Measurements from ENCODE around the gene RTP5. TPM values are rescaled to one million over a fixed set of nuclear protein-coding genes. Genes with fewer than 3 reads are reported as not detected.

Gene RTP5
- total and polyA plus RNA-seq, 11 donors, result not detected

DNA sequence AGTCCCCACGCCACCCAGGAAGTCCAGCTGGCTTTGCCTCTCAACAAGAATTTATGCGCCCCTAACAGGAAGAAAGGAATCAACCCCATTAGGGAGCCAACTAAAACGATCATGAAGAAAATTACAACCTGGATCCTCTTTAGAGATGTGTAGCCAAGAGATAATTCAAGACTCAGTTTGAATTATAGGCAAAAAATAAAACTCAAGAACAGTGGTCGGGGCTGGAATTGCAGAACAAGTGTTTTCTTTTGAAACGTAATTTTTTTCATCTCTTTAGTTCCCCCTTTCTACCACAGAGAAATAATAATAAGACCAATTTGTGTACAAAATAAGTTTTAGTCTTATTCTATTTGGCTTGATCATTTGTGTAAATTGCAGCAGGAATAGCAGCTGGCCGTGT is 33.2 kb upstream of the RTP5 start:
- DNase-seq, result no peak

GRCh38 chr2:241837197-241837965 is 32.1 kb upstream of the RTP5 start:
- H3K27me3 ChIP-seq, result peaks cover 0 to 2% (median 0%) of the 10 kb centered on the region in 9 donors
- intact Hi-C loops (cut with DNase I), result no loop called here
- H3K4me1 ChIP-seq, result peaks cover 0 to 4% (median 0%) of the 10 kb centered on the region in 12 donors
- no peak for TF ChIP-seq POLR2A (IDR thresholded peaks at IDR 0.05)
- TF ChIP-seq, protein P1, sequence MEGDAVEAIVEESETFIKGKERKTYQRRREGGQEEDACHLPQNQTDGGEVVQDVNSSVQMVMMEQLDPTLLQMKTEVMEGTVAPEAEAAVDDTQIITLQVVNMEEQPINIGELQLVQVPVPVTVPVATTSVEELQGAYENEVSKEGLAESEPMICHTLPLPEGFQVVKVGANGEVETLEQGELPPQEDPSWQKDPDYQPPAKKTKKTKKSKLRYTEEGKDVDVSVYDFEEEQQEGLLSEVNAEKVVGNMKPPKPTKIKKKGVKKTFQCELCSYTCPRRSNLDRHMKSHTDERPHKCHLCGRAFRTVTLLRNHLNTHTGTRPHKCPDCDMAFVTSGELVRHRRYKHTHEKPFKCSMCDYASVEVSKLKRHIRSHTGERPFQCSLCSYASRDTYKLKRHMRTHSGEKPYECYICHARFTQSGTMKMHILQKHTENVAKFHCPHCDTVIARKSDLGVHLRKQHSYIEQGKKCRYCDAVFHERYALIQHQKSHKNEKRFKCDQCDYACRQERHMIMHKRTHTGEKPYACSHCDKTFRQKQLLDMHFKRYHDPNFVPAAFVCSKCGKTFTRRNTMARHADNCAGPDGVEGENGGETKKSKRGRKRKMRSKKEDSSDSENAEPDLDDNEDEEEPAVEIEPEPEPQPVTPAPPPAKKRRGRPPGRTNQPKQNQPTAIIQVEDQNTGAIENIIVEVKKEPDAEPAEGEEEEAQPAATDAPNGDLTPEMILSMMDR (IDR thresholded peaks at IDR 0.05), result no peak
- no peaks in the 10 kb centered on the region for H3K36me3 ChIP-seq
- no peaks in the 10 kb centered on the region for H3K9me3 ChIP-seq
- H3K27ac ChIP-seq, result no peak overlapping the region
- H3K4me3 ChIP-seq, result no peak overlapping the region
- ATAC-seq (no peak), DNase-seq (no peak)
- WGBS, 4 donors, result 52 to 64% (median 60%) methylated on average over 13 of the region's 13 CpGs

More for the DNA sequence above, 33.2 kb upstream of the RTP5 start:
- Histone ChIP-seq H3K27ac (no peak overlapping the region), H3K9me3 (no peaks in the 10 kb centered on the region), H3K27me3 (peaks cover 0 to 6% (median 0%) of the 10 kb centered on the region in 9 donors), H3K4me1 (peaks cover 0 to 4% (median 0%) of the 10 kb centered on the region in 12 donors), H3K4me3 (no peak overlapping the region), H3K36me3 (no peaks in the 10 kb centered on the region)
- intact Hi-C loops (cut with DNase I), result no loop called here
- TF ChIP-seq POLR2A (IDR thresholded peaks at IDR 0.05), result no peak
- TF ChIP-seq, protein P1 (IDR thresholded peaks at IDR 0.05), result peak in 1 of 12 donors; percentile 5
- ATAC-seq, result no peak
- 65 to 73% (median 70%) methylated on average over 6 of the region's 6 CpGs for WGBS, 4 donors

DNA sequence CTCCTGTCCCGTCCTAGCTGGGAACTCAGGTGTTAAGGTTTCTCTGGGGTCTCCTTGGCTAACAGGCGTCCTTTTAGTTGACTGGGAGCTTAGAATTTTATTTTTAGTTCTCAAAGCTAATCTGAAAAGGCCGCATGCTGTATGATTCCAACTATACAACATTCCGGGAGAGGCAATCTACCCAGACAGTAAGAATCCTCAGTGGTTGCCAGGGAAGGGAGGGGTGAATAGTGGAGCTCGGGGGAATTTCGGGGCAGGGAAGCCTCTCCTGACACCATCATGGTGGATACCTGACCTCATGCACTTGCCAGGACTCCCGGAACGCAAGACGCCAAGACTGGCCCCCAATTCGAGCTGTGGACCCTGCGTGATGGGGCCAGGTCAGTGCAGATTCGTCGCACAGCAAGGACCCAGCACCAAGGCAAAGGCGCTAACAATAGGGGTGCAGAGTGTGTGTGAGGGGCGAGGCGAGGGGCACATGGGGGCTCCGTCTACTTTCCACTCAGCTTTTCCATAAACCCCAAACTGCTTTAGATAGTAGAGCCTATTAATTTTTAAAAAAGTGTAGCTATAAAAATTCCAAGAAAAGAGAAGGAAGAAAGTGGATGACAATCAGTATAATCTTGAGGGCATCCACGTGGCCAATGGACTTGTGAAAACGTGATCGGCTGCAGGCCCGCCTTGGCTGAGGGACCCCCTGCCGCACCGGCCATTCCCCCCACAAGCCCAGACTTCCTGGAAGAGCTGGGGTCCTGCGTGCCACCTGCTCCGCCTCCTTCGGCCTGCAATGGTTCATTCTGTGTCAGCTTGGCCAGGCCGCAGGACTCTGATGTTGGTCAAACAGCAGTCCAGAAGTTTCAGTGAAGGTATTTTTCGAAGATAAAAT is 28.1 kb upstream of the RTP5 start:
- no peak overlapping the region for H3K4me3 ChIP-seq
- peak overlapping the region in 11 of 12 donors; percentile 38 to 87 (median 75) for H3K27ac ChIP-seq
- DNase-seq (peak in 4 of 5 donors; percentile 37 to 54 (median 44)), ATAC-seq (peak; percentile 39 to 54 (median 48))
- intact Hi-C loops (cut with DNase I), result no loop called here
- peaks cover 0 to 34% (median 17%) of the 10 kb centered on the region in 12 donors for H3K4me1 ChIP-seq
- WGBS, 4 donors, result 70 to 78% (median 71%) methylated on average over 28 of the region's 28 CpGs
- no peak for TF ChIP-seq POLR2A (IDR thresholded peaks at IDR 0.05)
- TF ChIP-seq, protein P1 (IDR thresholded peaks at IDR 0.05), result no peak
- H3K27me3 ChIP-seq, result no peaks in the 10 kb centered on the region
- no peaks in the 10 kb centered on the region for H3K9me3 ChIP-seq
- no peaks in the 10 kb centered on the region for H3K36me3 ChIP-seq

DNA sequence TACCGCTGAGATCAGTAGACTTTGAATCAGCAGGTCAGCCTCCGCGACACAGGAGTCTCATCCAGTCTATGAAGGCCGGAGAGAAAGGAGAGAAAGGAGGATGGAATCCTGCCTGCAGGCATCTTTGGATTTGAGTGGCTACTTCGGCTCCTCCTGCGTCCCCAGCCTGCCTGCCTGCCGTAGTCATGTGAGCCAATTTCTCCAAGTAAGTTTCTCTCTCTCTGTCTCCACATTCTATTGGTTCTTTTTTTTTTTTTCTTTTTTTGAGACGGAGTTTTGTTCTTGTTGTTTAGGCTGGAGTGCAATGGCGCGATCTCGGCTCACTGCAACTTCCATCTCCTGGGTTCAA is 27.5 kb upstream of the RTP5 start:
- ATAC-seq, result no peak
- H3K4me3 ChIP-seq, result no peak overlapping the region
- no peaks in the 10 kb centered on the region for H3K9me3 ChIP-seq
- intact Hi-C loops (cut with DNase I), result no loop called here
- H3K4me1 ChIP-seq, result peaks cover 0 to 35% (median 17%) of the 10 kb centered on the region in 12 donors
- H3K36me3 ChIP-seq, result no peaks in the 10 kb centered on the region
- H3K27ac ChIP-seq, result peak overlapping the region in 4 of 12 donors; percentile 70 to 82 (median 78)
- TF ChIP-seq POLR2A (IDR thresholded peaks at IDR 0.05), result no peak
- TF ChIP-seq, protein P1 (IDR thresholded peaks at IDR 0.05), result no peak
- no peaks in the 10 kb centered on the region for H3K27me3 ChIP-seq
- peak in 2 of 5 donors; percentile 12 to 41 for DNase-seq
- 77 to 87% (median 84%) methylated on average over 11 of the region's 11 CpGs for WGBS, 4 donors

Measured in heart left ventricle (tissue), 16 donors.